Brain microvascular endothelial cell (primary cell): ENCODE data around the gene DBF4B.

Source experiments
- DNase-seq: peaks from one replicate; pipeline ENCODE4 v3.0.0-alpha.2; 2020
- H3K27ac ChIP-seq: fragments of 250-450 bp; sonication (Bioruptor Pico); 2 replicates; pipeline ENCODE4 v1.5.1; 2020; ENCODE audit warnings: mild to moderate bottlenecking, moderate library complexity
- H3K27me3 ChIP-seq: fragments of 250-450 bp; sonication (Bioruptor Pico); replicated peaks from 2 replicates; pipeline ENCODE4 v1.5.1; 2020; ENCODE audit warnings: mild to moderate bottlenecking
- H3K36me3 ChIP-seq: fragments of 250-450 bp; sonication (Bioruptor Pico); replicated peaks from 2 replicates; pipeline ENCODE4 v1.5.1; 2020; ENCODE audit warnings: mild to moderate bottlenecking
- H3K4me3 ChIP-seq: 2 replicates; pipeline ENCODE4 v1.5.1; 2011; ENCODE audit warnings: low read depth, mild to moderate bottlenecking, control low read depth, low read length, moderate library complexity
- CTCF ChIP-seq: IDR thresholded peaks from 2 replicates; pipeline ENCODE4 v1.5.1; 2011; ENCODE audit warnings: low read depth, mild to moderate bottlenecking, moderate library complexity, low read length, control low read depth, inconsistent platforms; ENCODE audit errors: missing control alignments
- in situ Hi-C: cut with HindIII; loops from 2 replicates; pipeline ENCODE4 v1.10.0; 2017; ENCODE audit warnings: low sequenced_read_pairs, low pct_ligation_motif_present

Gene DBF4B

GRCh38 chr17:44708401-44709263 is at the start of gene DBF4B:
Gene DBF4B, plus strand, starts transcription at chr17:44708665. Its CDS starts 156 bp downstream, at chr17:44708821.
- in situ Hi-C loops = no loop called here
- peak; percentile 95 for DNase-seq
- Histone ChIP-seq H3K27ac (peak within 1 kb of the TSS; percentile 48), H3K4me3 (peak within 1 kb of the TSS; percentile 96), H3K27me3 (no peaks in the 10 kb centered on the region), H3K36me3 (no peaks in the 10 kb centered on the region)
- TF ChIP-seq CTCF = no peak

- H3K27ac ChIP-seq = no peak overlapping the region
- no peak for TF ChIP-seq CTCF
- no peak overlapping the region for H3K4me3 ChIP-seq
- in situ Hi-C loops = no loop called here
- DNase-seq = no peak
- H3K36me3 ChIP-seq = no peaks in the 10 kb centered on the region
- H3K27me3 ChIP-seq = peaks cover 2% of the 10 kb centered on the region
Measured at GRCh38 chr17:44661835-44662234, 46.6 kb upstream of the DBF4B start.

GRCh38 chr17:44663095-44663494 is 45.4 kb upstream of the DBF4B start:
- H3K36me3 ChIP-seq = no peaks in the 10 kb centered on the region
- in situ Hi-C loops = no loop called here
- no peak overlapping the region for H3K27ac ChIP-seq
- DNase-seq = no peak
- no peak for TF ChIP-seq CTCF
- no peaks in the 10 kb centered on the region for H3K27me3 ChIP-seq
- H3K4me3 ChIP-seq = no peak overlapping the region

GRCh38 chr17:44664867-44665266 is 43.6 kb upstream of the DBF4B start:
- Histone ChIP-seq H3K27me3 (no peaks in the 10 kb centered on the region), H3K27ac (no peak overlapping the region), H3K36me3 (no peaks in the 10 kb centered on the region), H3K4me3 (no peak overlapping the region)
- in situ Hi-C loops = no loop called here
- no peak for DNase-seq
- no peak for TF ChIP-seq CTCF

- in situ Hi-C loops = no loop called here
- H3K4me3 ChIP-seq = no peak overlapping the region
Measured at GRCh38 chr17:44666006-44666405, 42.5 kb upstream of the DBF4B start.

More at GRCh38 chr17:44666006-44666405, 42.5 kb upstream of the DBF4B start:
- DNase-seq = no peak
- H3K36me3 ChIP-seq = no peaks in the 10 kb centered on the region
- TF ChIP-seq CTCF = no peak
- no peak overlapping the region for H3K27ac ChIP-seq
- no peaks in the 10 kb centered on the region for H3K27me3 ChIP-seq
